HG03097 (cell line): ENCODE measurements around the gene ITGB2.

Source experiments
- ATAC-seq: cut with Tn5 transposase; IDR thresholded peaks from one replicate; pipeline ENCODE4 v1.9.1; 2021; ENCODE audit not compliant: unreplicated experiment, low FRiP score

The ITGB2 gene

GRCh38 chr21:44955798-44956175 is 35.1 kb upstream of the ITGB2 start:
- no peak for ATAC-seq

GRCh38 chr21:44955141-44955797 is 34.6 kb upstream of the ITGB2 start:
- no peak for ATAC-seq

GRCh38 chr21:44954281-44954771 is 33.6 kb upstream of the ITGB2 start:
- ATAC-seq, result no peak

GRCh38 chr21:44953628-44954021 is 32.9 kb upstream of the ITGB2 start:
- no peak for ATAC-seq

- no peak for ATAC-seq
Observed at GRCh38 chr21:44952929-44953627, 32.4 kb upstream of the ITGB2 start.

GRCh38 chr21:44952116-44952928 is 31.6 kb upstream of the ITGB2 start:
- ATAC-seq, result no peak

GRCh38 chr21:44951186-44951915 is 30.7 kb upstream of the ITGB2 start:
- no peak for ATAC-seq

- no peak for ATAC-seq
Observed at GRCh38 chr21:44950351-44950750, 29.7 kb upstream of the ITGB2 start.

- peak; percentile 56 for ATAC-seq
Observed at GRCh38 chr21:44949779-44950198, 29.1 kb upstream of the ITGB2 start.

- ATAC-seq, result no peak
Observed at GRCh38 chr21:44949161-44949778, 28.6 kb upstream of the ITGB2 start.

GRCh38 chr21:44948426-44949120 is 27.9 kb upstream of the ITGB2 start:
- no peak for ATAC-seq

GRCh38 chr21:44947930-44948331 is 27.2 kb upstream of the ITGB2 start:
- ATAC-seq, result no peak

GRCh38 chr21:44947111-44947929 is 26.6 kb upstream of the ITGB2 start:
- ATAC-seq, result no peak

GRCh38 chr21:44946254-44947041 is 25.7 kb upstream of the ITGB2 start:
- ATAC-seq, result no peak

GRCh38 chr21:44944596-44944995 is 23.9 kb upstream of the ITGB2 start:
- no peak for ATAC-seq

GRCh38 chr21:44943686-44944550 is 23.2 kb upstream of the ITGB2 start:
- no peak for ATAC-seq

GRCh38 chr21:44943005-44943685 is 22.4 kb upstream of the ITGB2 start:
- ATAC-seq, result no peak
